GM12801 (cell line): ENCODE measurements around the gene SP110.

Experiments used
- TF ChIP-seq, protein P1 (sequence below): IDR thresholded peaks from one replicate; pipeline ENCODE4 v1.5.1; 2011; ENCODE audit warnings: control low read depth; ENCODE audit not compliant: insufficient read length; ENCODE audit errors: extremely low read depth

Gene SP110

DNA sequence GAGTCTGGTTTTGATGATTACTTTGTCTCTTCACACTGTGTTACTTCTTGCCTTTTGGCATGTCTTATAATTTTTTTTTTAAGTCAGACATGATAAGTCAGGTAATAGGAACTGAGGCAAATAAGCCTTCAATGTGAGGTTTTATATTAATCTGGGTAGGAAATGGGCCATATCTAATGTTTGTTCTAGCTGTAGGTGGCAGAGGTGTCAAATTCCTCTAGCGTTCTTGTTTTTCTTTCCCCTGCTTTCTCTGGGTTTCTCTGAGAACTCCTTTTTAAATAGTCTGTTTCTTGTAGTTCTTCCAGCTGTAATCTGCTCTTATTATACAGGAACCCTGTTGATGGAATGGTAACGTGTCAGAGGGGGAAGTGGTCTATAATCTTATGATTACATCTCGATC is 11.5 kb upstream of the SP110 start:
- TF ChIP-seq, protein P1, sequence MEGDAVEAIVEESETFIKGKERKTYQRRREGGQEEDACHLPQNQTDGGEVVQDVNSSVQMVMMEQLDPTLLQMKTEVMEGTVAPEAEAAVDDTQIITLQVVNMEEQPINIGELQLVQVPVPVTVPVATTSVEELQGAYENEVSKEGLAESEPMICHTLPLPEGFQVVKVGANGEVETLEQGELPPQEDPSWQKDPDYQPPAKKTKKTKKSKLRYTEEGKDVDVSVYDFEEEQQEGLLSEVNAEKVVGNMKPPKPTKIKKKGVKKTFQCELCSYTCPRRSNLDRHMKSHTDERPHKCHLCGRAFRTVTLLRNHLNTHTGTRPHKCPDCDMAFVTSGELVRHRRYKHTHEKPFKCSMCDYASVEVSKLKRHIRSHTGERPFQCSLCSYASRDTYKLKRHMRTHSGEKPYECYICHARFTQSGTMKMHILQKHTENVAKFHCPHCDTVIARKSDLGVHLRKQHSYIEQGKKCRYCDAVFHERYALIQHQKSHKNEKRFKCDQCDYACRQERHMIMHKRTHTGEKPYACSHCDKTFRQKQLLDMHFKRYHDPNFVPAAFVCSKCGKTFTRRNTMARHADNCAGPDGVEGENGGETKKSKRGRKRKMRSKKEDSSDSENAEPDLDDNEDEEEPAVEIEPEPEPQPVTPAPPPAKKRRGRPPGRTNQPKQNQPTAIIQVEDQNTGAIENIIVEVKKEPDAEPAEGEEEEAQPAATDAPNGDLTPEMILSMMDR = no peak

GRCh38 chr2:230230496-230231200 is 10.9 kb upstream of the SP110 start:
- TF ChIP-seq, protein P1 = no peak

- TF ChIP-seq, protein P1 = no peak
These were observed 10.3 kb upstream of the SP110 start for GRCh38 chr2:230230087-230230486.

DNA sequence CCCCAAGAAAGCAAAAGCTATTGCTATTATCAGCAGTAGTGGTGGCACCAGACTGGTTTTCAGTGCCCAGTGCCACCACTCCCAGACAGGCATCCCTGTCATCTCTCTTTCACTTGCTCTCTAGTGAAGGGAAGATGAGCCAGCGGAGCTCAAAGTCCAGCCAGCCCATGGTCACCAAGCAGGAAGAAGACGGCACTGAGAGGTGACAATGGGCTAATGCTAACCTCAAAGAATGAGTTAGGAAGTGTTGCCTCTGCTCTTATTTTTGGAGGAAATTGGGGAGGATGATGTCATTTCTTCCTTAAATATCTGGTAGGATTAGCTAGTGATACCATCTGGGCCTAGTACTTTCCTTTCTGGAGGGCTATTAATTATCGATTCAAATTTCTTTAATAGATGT is 7.4 kb upstream of the SP110 start:
- TF ChIP-seq, protein P1 = no peak

GRCh38 chr2:230226051-230226551 is 6.3 kb upstream of the SP110 start:
- TF ChIP-seq, protein P1 = no peak

DNA sequence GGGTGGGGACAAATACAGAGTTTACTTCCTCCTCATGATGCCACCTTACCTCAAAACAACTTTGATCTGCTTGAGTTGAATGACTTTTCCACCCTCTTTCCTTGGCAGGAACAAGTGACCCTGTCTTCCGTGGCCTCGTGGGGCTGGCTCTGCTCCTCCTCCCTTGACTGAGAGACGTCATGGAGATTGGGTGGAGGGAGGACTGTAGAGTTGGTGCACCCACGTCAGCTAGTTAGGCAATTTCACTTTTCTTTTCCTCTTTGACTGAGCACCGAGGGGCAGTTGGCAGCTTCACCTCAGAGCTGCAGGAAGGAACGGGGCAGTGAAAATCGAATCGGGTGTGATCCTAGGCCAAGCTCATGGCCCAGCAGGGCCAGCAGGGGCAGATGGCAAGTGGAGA is 5.7 kb upstream of the SP110 start, which contains the start of gene SP140:
SP140 (plus strand) TSS at position 251 of the 400 bp plus-strand sequence; CDS start at position 360, 109 bp downstream.
- TF ChIP-seq, protein P1 = no peak

DNA sequence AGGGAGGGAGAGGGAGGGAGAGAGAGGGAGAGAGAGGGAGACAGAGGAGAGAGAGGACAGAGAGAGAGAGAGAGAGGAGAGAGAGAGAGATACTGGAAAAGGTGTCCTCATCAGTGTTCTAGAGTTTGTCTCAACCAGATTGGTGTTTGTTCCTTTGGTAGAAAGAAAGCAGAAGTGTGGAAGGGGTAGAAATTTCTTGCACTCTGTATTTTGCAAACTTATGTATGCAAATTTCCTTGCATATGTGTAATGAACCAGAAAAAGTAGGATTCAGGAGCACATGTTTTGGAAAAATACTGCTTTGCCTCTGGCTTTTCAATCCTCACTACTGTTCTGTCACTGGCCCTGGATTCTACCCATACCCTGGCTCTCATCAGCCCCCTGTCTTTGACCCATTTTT is 4.7 kb upstream of the SP110 start:
- TF ChIP-seq, protein P1 = no peak
